Stimulated activated CD4-positive, alpha-beta T cell treated with anti-CD3 and anti-CD28 coated beads, TNF-alpha, amount 100 ng/mL, for 24 hours (primary cell): ENCODE results near the gene RARG.

Source experiments
- DNase-seq, 3 experiments: peaks; one replicate each; pipeline ENCODE4 v3.0.0-alpha.2; 2020; ENCODE audit warnings: low read depth in 3 of 3

Gene RARG

GRCh38 chr12:53224061-53224896, 7.7 kb downstream of the RARG start:
- DNase-seq, result no peak

- no peak for DNase-seq
Observed at GRCh38 chr12:53223389-53224060, 8.5 kb downstream of the RARG start.

GRCh38 chr12:53222806-53223261, 9.2 kb downstream of the RARG start:
- no peak for DNase-seq

- DNase-seq, result no peak
Observed at GRCh38 chr12:53222170-53222721, 9.8 kb downstream of the RARG start.

- peak in 1 of 3 experiments; percentile 37 for DNase-seq
Observed at GRCh38 chr12:53221203-53222080, 10.6 kb downstream of the RARG start.

DNA sequence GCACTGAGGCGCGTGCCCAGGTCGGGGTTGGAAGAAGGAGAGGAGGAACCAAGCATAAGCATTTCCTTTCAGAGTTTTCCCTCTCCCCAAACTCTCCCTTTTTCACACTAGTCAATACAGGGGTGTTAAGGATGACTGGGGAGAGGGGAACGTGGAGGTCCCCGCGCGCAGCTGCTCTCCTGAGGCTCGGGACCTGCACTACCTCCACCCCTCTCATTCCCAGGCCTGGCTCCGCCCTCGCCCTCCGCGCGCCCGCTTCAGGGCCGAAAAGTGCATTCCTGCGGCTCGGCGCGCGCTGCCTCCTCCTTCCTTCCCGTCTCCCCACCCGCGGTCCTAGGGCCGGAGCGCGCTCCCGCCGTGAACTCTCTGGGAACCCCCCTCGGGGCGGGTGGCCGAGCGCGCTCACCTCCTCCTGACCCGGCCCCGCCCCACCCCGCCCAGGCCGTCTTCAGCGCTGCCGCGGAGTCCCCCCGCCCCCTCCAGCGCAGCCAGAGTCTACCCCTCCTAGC, 11.3 kb downstream of the RARG start:
- peak; percentile 48 to 82 (median 62) for DNase-seq

DNA sequence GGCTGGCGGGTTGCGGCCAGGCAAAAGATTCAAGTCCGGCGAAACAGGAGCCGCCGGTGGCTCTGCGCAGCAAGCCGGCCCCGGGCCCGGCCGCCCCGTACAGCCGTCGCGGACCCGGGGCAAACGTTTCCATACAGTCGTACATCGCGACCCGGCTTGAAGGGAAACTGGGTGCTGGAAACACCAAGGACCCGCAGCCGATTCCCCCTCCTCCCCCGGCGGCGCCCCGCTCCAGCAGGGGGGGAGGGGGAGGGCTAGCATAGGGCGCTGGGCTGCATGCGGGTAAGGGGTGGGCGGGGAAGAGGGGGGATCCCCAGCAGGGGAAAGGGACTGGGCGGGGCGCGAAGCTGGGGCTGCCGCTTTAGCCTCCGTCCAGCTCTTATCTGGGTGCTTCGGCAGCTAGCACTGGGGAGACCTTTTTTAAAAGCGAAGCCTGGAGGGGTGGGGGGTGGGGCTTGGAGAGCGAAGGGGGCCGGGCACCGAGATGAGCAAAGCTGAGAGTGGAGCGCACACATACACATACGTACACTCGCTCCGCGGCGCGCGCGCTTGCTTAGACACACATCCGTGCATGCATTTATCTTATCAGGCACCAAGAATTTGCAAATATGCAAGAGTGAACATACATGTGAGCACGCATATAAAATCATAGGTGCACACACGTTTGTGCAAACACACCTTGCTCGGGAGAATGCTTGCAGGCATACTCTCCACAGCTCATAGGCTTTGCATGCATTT, 11.9 kb downstream of the RARG start:
- DNase-seq, result peak; percentile 56 to 75 (median 58)

DNA sequence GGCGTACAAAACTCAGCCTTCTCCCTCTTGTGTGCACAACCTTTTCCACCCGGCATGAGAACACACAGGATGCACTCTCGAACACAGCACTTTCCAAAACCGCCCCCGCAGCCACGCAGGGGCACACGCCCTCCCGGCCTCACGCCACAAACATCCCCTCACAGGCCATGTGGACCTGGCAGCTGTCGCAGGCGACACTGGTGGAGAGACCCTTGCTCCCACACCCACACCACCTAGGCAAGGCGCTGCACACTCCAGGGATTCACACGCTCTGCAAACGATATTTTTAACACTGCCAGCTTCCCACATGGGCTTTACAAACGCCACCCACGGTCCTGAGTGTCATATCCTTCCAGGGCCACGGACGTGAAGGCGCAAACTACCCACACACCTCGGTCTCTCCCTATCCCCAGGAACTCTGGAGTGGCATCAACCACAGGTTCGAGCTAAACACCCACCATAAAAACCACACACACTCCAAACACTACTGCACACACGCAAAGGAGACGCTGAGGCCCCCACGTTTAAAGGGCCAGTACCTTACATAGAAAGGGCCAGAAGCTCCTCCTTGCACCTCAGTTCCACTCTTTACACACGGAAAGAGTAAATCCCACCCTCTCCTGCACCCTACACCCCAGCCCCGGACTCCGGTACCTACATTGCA, 12.6 kb downstream of the RARG start:
- DNase-seq, result peak; percentile 49 to 76 (median 67)

GRCh38 chr12:53218551-53219291, 13.3 kb downstream of the RARG start:
- no peak for DNase-seq

DNA sequence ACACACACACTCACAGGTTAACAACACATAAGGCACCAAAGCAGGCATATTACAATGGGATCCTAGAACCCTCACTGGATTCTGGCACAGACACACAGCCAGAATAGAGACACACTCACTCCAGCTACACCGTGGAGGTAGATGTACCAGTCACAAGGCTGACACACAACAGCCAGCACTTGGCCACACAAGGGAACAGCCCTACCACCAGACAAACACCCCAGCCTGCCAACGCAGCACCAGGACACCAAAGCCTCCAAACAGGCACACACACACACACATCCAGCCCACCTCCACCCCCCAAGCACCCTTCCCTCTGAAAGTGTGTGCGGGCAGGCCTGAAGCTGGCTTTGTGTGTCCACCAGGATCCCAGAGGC, 14.1 kb downstream of the RARG start:
- DNase-seq, result no peak

- peak in 1 of 3 experiments; percentile 53 for DNase-seq
Observed at GRCh38 chr12:53217051-53217930, 14.7 kb downstream of the RARG start.

DNA sequence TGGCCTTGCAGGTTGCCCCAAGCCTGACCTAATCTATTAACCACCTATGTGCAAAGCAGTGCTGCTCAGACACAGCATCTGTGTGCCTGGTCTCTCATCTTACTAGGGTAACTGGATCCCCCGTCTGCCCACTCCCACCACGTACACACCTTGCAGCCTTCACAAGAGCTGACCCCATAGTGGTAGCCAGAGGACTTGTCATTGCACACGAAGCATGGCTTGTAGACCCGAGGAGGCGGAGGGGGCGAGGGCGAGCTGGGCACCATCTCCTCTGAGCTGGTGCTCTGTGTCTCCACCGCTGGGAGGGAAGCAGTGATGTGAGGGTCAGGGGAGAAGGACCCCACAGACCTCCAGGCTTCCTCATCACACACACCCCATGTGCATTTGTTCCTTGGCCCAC, 16.5 kb downstream of the RARG start:
- DNase-seq, result no peak

- no peak for DNase-seq
Observed at GRCh38 chr12:53214687-53215455, 17.1 kb downstream of the RARG start.

DNA sequence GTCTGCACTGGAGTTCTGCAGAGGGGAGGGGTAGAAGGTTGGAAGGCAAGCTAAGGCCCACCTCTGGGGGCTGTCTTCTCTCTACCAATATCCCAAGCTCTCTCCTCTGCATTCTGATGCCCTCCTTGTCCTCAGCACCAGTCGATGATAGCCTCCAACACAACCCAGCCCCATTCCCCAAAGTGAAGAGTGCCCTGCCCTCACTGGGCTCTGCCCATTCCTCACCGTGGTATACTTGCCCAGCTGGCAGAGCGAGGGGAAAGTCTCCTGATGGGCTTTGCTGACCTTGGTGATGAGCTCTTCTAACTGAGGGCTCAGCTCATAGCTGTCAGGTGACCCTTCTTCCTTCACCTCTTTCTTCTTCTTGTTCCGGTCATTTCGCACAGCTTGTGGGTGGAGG, 17.8 kb downstream of the RARG start:
- DNase-seq, result no peak

DNA sequence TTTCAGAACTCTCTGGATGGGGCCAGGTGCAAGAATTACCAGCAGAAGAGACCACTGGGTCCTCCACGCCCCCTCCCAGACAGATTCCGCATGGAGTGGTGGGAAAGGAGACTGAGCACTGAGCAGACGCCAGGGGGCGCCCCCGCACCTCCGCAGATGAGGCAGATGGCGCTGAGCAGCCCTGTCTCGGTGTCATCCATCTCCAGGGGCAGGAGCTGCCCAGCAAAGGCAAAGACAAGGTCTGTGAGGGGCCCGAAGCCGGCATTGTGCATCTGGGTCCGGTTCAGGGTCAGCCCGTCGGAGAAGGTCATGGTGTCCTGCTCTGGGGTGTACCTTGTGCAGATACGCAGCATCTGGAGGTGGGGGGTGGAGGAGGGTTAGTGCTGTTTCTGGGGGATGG, 18.7 kb downstream of the RARG start:
- peak; percentile 67 to 84 (median 70) for DNase-seq

- no peak for DNase-seq
Observed at GRCh38 chr12:53212931-53213330, 19.1 kb downstream of the RARG start.

- no peak for DNase-seq
Observed at GRCh38 chr12:53211476-53212381, 20.3 kb downstream of the RARG start.
